Activated CD4-positive, alpha-beta T cell treated with anti-CD3 and anti-CD28 coated beads, Interleukin-2, amount 10 ng/mL, durations not matched to agents 7 days and 5 days (primary cell): Measurements from ENCODE around the gene MLLT6. TPM values are rescaled to one million over a fixed set of nuclear protein-coding genes. Genes with fewer than 3 reads are reported as not detected.

Experiments used
- CTCF ChIA-PET: fragments of 350-600 bp; sonication (Branson Sonifier 250); formaldehyde crosslinking; loops from one replicate; lab custom pipeline; 2021; ENCODE audit warnings: antibody characterized with exemption; lab: Charles Lee
- POLR2A ChIA-PET: fragments of 350-600 bp; sonication (Branson Sonifier 250); formaldehyde crosslinking; loops from one replicate; lab custom pipeline; 2021; ENCODE audit warnings: antibody characterized with exemption; lab: Charles Lee
- DNase-seq: peaks from one replicate; pipeline ENCODE4 v3.0.0-alpha.2; 2020
- H3K27ac Mint-ChIP-seq: one replicate; pipeline ENCODE4 v1.8.0; 2021; ENCODE audit warnings: mild to moderate bottlenecking, moderate library complexity, mixed read lengths
- H3K27me3 Mint-ChIP-seq: one replicate; pipeline ENCODE4 v1.8.0; 2021; ENCODE audit warnings: mixed read lengths
- H3K36me3 Mint-ChIP-seq: one replicate; pipeline ENCODE4 v1.8.0; 2021; ENCODE audit warnings: low read depth, mixed read lengths
- H3K4me1 Mint-ChIP-seq: one replicate; pipeline ENCODE4 v1.8.0; 2021; ENCODE audit warnings: mixed read lengths
- H3K4me3 Mint-ChIP-seq: one replicate; pipeline ENCODE4 v1.8.0; 2021; ENCODE audit warnings: mild to moderate bottlenecking, moderate library complexity, mixed read lengths
- H3K9me3 Mint-ChIP-seq: one replicate; pipeline ENCODE4 v1.8.0; 2021; ENCODE audit warnings: mixed read lengths
- total RNA-seq, 2 experiments: library from RNA; stranded (reverse); gene quantifications; one replicate each; pipeline ENCODE4 v1.2.3, GENCODE V29; 2021

MLLT6 gene
- total RNA-seq, 2 experiments from 2014 or later = 251 to 264 TPM

DNA sequence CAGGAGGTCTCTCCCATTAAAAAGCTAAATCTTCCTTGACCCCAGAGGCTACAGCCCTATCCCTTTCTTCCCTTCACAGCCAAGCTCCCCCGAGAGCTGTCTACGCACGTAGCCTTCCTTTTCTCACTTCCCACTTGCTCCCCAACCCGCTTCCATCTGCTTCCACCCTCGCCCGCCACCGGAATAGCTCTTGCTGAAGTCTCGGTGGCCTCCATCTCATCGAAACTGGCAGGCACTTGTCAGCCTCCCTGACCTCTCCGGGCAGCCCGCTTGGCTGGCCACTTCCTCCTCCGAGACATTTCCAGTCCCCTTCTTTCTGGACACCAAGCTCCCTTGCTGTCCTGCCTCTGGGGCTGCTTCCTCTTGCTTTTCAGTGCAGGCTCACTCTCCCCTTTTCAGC, 19.6 kb upstream of the MLLT6 start:
- no peak overlapping the region for H3K4me3 Mint-ChIP-seq
- H3K4me1 Mint-ChIP-seq = no peaks in the 10 kb centered on the region
- no peak for DNase-seq
- H3K27ac Mint-ChIP-seq = peak overlapping the region; percentile 51
- H3K9me3 Mint-ChIP-seq = no peaks in the 10 kb centered on the region
- H3K36me3 Mint-ChIP-seq = no peaks in the 10 kb centered on the region
- ChIA-PET CTCF (interaction anchor here (1.0 to 1.2 kb wide), 2 partner anchors 9 to 49 kb away, joined by 3 to 4 read pairs; no protein-coding TSS in a partner anchor), POLR2A (no interaction called here)
- H3K27me3 Mint-ChIP-seq = peaks cover 2% of the 10 kb centered on the region

DNA sequence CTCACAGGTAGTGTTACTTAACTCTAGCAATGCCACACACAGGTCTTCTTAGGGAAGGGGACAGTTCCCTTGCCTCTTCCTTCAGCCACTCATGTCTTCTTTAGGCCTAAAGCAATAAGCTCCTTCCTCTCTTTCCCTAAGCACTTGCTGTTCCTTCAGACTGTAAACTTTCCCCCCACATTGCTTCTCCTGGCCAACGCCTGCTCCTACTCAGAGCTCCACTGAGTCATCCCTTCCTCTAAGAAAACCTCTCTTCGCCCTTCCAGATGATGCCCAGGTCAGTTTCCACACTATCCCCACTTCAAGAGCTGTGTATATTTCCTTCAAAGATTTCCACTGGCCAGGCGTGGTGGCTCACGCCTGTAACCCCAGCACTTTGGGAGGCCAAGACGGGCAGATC, 17.8 kb upstream of the MLLT6 start:
- Mint-ChIP-seq H3K27me3 (peaks cover 2% of the 10 kb centered on the region), H3K4me3 (no peak overlapping the region), H3K4me1 (no peaks in the 10 kb centered on the region), H3K36me3 (no peaks in the 10 kb centered on the region), H3K27ac (no peak overlapping the region), H3K9me3 (no peaks in the 10 kb centered on the region)
- CTCF ChIA-PET = interaction anchor here (0.6 to 1.5 kb wide), 8 partner anchors 9 to 369 kb away, joined by 3 to 6 read pairs (median 4); no protein-coding TSS in a partner anchor
- POLR2A ChIA-PET = no interaction called here
- no peak for DNase-seq

DNA sequence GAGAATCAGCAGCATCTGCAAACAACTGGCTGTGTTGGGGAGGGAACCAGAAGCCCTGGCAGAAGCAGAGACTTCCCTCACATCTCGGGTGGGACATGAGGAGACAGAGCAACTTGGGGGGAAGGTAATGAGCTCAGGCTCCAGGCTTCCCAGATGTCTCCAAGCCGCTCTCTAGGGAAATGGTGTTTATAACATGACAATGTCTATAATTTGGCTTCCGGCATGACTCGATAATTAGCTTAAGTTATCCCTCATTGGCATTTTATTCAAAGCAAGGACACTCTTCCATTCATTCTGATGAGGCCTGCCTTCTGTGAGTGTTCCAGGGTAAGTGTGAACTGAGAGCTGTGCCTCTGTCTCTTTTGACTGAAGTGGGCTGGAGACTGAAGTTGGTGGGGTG, 14.7 kb upstream of the MLLT6 start:
- peaks cover 5% of the 10 kb centered on the region for H3K27me3 Mint-ChIP-seq
- ChIA-PET CTCF (interaction anchor here (1.3 to 3.0 kb wide), 4 partner anchors 13 to 45 kb away, joined by 3 to 14 read pairs (median 6); no protein-coding TSS in a partner anchor), POLR2A (interaction anchor here (0.6 kb wide), 1 partner anchor 73 kb away, joined by 3 read pairs; no protein-coding TSS in a partner anchor)
- no peak overlapping the region for H3K4me3 Mint-ChIP-seq
- H3K9me3 Mint-ChIP-seq = no peaks in the 10 kb centered on the region
- H3K4me1 Mint-ChIP-seq = no peaks in the 10 kb centered on the region
- H3K27ac Mint-ChIP-seq = no peak overlapping the region
- no peak for DNase-seq
- no peaks in the 10 kb centered on the region for H3K36me3 Mint-ChIP-seq

DNA sequence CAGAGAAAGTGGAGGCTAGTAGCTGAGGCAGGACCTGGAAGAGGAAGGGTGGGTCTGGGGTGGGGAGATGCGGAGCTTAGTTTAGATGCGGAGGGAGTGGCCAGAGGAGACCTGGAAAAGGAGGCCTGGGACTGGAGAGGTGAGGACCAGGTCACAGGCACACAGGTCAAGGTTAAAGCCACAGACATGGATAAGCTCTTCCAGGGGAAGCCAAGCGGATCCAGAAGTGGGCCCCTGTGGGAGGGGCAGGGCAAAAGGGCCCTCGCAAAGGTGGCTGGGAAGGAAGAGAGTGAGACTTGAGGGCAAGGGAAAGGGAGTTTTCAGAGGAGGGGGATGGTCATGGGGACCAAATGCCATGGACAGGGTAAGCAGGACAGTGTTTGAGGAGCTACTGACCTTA, 13.9 kb upstream of the MLLT6 start:
- no peaks in the 10 kb centered on the region for H3K36me3 Mint-ChIP-seq
- no peak overlapping the region for H3K27ac Mint-ChIP-seq
- no peaks in the 10 kb centered on the region for H3K9me3 Mint-ChIP-seq
- ChIA-PET POLR2A (interaction anchor here (0.6 kb wide), 1 partner anchor 72 kb away, joined by 3 read pairs; no protein-coding TSS in a partner anchor), CTCF (interaction anchor here (1.0 to 3.0 kb wide), 4 partner anchors 14 to 44 kb away, joined by 3 to 14 read pairs (median 4); partner anchors contain the start of gene EPOP)
- peaks cover 6% of the 10 kb centered on the region for H3K4me1 Mint-ChIP-seq
- no peak for DNase-seq
- H3K27me3 Mint-ChIP-seq = peaks cover 3% of the 10 kb centered on the region
- no peak overlapping the region for H3K4me3 Mint-ChIP-seq

DNA sequence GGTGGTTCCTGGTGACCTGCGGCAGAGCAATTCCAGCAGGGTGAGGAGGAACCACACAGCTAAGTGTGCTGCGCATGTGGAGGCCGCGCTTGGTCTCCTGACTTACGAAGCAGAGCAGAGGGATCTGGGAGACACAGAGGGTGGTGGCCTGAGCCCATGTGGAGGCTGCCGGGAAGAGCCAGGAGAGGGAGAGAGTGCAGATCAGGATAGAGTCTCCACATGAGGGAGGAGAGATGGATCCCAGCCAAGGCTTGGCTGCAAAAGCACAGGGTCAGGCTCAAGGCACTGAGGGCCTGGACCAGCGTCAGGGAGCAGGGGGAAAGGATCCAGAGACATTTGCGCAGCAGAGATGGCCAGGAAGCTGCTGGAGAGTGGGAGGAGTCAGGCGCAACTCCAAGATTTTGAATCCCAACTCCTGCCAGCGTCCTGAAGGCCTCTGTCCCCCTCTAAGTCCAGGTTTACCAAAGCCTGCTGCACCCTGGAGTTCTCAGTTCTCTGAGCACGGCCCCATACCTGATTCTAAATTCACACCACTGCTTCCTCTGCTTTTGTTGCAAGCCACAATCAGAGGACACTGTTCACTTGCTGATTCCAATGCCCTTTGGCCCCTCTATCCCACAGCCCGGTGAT, 11.3 kb upstream of the MLLT6 start:
- no peak overlapping the region for H3K27ac Mint-ChIP-seq
- ChIA-PET CTCF (no interaction called here), POLR2A (no interaction called here)
- peaks cover 24% of the 10 kb centered on the region for H3K4me1 Mint-ChIP-seq
- no peaks in the 10 kb centered on the region for H3K9me3 Mint-ChIP-seq
- H3K36me3 Mint-ChIP-seq = no peaks in the 10 kb centered on the region
- DNase-seq = no peak
- H3K4me3 Mint-ChIP-seq = no peak overlapping the region
- H3K27me3 Mint-ChIP-seq = peaks cover 3% of the 10 kb centered on the region

DNA sequence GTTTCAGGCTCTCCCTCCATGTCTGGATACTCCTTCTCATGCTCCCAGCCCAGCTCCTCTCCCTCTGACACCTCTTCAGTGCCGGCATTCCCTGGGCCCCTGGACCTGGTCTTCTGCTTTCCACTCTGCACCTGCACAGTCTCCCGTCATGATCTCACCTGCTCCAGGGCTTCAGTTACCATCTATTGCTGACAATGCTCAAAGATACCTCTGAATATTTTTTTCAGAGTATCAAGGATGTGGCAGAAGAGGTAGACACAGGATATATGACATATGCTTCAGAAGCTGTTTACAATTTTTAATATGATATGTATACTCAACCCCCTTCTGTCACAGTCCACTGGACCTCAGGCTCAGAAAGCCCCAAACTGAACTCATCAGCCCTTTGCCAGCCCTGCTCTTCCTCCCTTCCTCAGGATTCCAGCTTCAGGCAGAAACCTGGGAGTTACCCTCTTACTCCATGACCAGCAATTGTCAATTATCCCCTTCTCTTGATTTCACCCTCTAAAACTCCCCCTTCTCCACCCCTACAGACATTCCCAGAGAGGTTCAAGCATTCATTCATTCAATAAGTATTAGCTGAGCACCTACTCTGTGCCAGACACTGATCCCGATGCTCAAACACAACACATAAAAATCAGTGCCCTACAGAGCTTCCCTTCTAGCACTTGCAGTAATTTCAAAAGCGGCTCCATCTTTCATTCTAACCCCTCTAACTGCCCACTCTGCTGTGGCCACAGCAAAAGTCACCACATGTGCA, 7.8 kb upstream of the MLLT6 start:
- H3K36me3 Mint-ChIP-seq = no peaks in the 10 kb centered on the region
- DNase-seq = no peak
- no peaks in the 10 kb centered on the region for H3K9me3 Mint-ChIP-seq
- ChIA-PET CTCF (interaction anchor here (0.6 to 1.6 kb wide), 7 partner anchors 10 to 474 kb away, joined by 3 to 5 read pairs (median 3); no protein-coding TSS in a partner anchor), POLR2A (no interaction called here)
- H3K4me3 Mint-ChIP-seq = no peak overlapping the region
- peak overlapping the region; percentile 62 for H3K27ac Mint-ChIP-seq
- peaks cover 45% of the 10 kb centered on the region for H3K4me1 Mint-ChIP-seq
- H3K27me3 Mint-ChIP-seq = peaks cover 3% of the 10 kb centered on the region

DNA sequence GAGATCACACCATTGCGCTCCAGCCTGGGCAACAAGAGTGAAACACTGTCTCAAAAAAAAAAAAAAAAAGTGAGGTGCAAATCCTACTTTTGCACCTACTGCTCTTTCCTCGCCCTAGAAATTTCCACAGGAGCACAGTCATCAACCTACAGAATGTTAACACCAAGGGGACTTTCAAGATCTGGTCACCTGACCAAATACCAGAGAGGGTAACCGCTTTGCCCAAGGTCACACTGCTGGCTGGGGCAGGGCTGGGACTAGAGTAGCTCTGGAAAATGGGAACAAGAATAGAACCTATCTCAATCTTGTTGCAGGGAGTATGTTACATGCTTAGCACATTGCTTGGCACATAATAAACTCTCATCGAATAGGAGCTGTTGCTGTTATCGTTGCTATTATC, 6.3 kb upstream of the MLLT6 start:
- no peak overlapping the region for H3K27ac Mint-ChIP-seq
- DNase-seq = no peak
- H3K36me3 Mint-ChIP-seq = no peaks in the 10 kb centered on the region
- peaks cover 45% of the 10 kb centered on the region for H3K4me1 Mint-ChIP-seq
- CTCF ChIA-PET = interaction anchor here (0.6 to 1.2 kb wide), 4 partner anchors 12 to 1211 kb away, joined by 3 to 6 read pairs (median 4); no protein-coding TSS in a partner anchor
- POLR2A ChIA-PET = no interaction called here
- H3K27me3 Mint-ChIP-seq = no peaks in the 10 kb centered on the region
- no peak overlapping the region for H3K4me3 Mint-ChIP-seq
- no peaks in the 10 kb centered on the region for H3K9me3 Mint-ChIP-seq

DNA sequence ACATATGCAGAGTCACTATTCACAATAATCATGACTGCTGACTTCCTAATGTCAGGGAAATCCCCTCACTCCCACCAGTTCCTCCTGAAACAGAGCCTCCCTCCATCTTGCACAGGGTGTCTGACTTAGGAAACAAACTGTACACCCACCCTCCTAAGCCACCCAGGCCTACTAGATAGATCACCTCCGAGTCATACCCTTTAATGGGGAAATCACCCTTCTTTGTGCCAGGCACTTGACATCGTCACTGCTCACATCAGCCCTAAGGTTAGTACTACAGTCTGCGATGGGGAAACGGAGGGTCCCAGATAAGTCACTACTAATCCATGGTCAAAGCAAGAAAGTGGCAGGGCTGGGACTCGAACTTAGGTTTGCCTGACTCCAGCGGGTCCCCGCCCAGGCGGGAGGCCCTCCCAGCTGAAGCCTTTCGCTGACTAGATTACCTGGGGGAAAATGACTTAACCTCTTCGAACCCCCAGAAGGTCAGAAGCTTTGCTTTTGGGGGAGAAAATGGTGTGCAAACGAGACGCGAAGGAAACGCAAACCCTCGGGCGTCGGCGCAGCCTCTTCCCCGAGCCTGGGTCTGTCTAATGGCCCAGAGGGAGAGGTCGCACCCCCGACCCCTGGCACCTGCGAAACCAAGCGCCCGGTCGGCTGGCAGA, 3.4 kb upstream of the MLLT6 start:
- peaks cover 8% of the 10 kb centered on the region for H3K36me3 Mint-ChIP-seq
- H3K4me1 Mint-ChIP-seq = peaks cover 46% of the 10 kb centered on the region
- no peaks in the 10 kb centered on the region for H3K9me3 Mint-ChIP-seq
- H3K27me3 Mint-ChIP-seq = no peaks in the 10 kb centered on the region
- H3K27ac Mint-ChIP-seq = peak overlapping the region; percentile 95
- DNase-seq = peak; percentile 58
- ChIA-PET POLR2A (no interaction called here), CTCF (interaction anchor here (1.0 to 2.0 kb wide), 3 partner anchors 9 to 27 kb away, joined by 3 to 5 read pairs (median 5); no protein-coding TSS in a partner anchor)
- peak overlapping the region; percentile 75 for H3K4me3 Mint-ChIP-seq

DNA sequence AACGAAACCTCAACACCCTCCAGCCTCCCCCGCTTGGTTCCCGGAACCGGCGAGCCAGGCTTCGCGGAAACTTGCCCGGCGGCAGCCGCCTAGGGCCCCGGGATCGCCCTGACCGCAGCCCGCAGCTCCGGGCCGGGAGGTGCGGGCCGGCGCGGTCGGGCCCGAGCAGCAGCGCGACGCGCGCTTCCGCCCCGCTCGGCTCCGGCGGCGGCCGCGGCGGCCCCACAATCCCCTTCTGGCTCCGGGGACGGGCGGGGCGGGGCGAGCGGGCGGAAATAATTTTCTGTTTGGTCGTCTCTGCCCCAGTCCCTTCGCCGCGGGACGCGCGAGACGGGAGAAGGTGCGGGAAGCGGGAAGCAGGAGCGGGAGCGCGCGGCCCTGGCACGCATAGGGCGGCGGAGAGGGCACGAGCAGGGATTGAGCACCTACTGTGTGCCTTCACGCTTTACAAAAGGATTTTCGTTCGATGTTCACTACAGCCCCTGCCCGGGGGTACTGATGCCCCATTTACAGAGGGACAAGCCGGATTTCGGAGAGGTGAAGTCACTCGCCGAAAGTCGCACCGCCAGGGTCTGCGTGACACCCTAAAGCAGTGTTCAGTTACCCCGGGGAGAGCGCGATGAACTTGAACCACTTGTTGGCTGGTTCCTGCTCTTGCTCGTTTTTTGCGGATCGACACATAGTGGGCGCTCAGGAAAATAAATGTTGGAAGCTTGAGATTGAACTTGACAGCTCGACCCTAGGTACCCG, 2.7 kb upstream of the MLLT6 start:
- Mint-ChIP-seq H3K27me3 (no peaks in the 10 kb centered on the region), H3K4me1 (peaks cover 45% of the 10 kb centered on the region), H3K36me3 (peaks cover 12% of the 10 kb centered on the region), H3K27ac (peak overlapping the region; percentile 98), H3K9me3 (no peaks in the 10 kb centered on the region), H3K4me3 (peak overlapping the region; percentile 93)
- DNase-seq = peak; percentile 84
- CTCF ChIA-PET = interaction anchor here (1.0 to 2.0 kb wide), 3 partner anchors 8 to 26 kb away, joined by 3 to 5 read pairs (median 5); no protein-coding TSS in a partner anchor
- POLR2A ChIA-PET = no interaction called here

DNA sequence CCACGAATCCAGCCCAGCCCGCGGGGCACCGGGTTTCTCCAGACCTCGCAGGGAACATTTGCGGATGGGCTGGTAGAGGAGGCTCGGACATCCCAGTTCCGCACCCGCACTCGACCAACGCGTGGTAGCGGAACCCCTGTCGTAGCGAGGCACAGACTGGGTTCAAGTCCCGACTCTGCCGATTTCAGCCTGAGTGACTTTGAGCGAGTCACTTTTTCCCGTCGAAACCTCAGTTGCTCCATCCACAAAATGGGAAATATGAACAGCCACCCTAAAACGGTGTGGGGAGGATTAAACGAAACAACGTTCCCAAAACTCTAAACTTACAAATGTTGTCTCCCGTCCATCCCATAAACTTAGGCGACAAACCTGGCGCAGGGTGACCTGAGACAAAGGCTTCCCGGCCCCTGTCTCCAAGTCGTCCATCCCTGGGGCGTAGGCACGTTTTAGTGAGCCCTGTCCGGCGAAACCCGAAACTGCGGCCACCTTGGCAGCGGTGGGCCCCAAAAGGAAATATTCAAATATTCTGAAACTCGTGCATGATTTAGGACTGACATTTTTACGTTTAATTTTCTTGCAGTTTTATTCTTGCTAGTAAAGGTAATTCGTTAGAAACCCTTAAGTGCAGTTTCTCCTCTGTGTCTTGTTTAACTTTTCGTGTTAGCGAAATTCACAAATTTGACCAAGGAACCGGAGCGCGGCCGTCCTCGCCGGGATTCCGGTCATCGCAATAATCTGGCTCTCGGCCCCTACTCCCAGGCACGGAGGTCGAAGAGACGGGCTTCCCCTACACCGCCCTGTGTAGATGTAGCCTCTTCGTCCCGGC, 1.9 kb upstream of the MLLT6 start:
- POLR2A ChIA-PET = no interaction called here
- CTCF ChIA-PET = no interaction called here
- peaks cover 20% of the 10 kb centered on the region for H3K36me3 Mint-ChIP-seq
- peak overlapping the region; percentile 93 for H3K4me3 Mint-ChIP-seq
- DNase-seq = no peak
- H3K9me3 Mint-ChIP-seq = no peaks in the 10 kb centered on the region
- H3K4me1 Mint-ChIP-seq = peaks cover 46% of the 10 kb centered on the region
- H3K27me3 Mint-ChIP-seq = no peaks in the 10 kb centered on the region
- H3K27ac Mint-ChIP-seq = peak overlapping the region; percentile 98
